ENCODE measurements around the gene DUSP3. TPM values are rescaled to one million over a fixed set of nuclear protein-coding genes. Genes with fewer than 3 reads are reported as not detected.

Gene DUSP3
- 10 to 100 TPM; 50.9 to 63.6 (median 60.3) TPM for polyA plus RNA-seq (ENCODE audit: insufficient read length in 4 of 4)

- DNase-seq (ENCODE audit: low read depth in 4 of 4, low spot score in 2 of 4): peak in 2 of 4 donors; percentile 78 to 89
These were observed at the start of gene DUSP3 for GRCh38 chr17:43778337-43779144. Gene DUSP3 (minus strand): TSS chr17:43778977. CDS start chr17:43778924, 53 bp downstream.

GRCh38 chr17:43827596-43827995 lies 48.8 kb upstream of the DUSP3 start:
- no peak for DNase-seq (ENCODE audit: low read depth in 4 of 4, low spot score in 2 of 4)

DNA sequence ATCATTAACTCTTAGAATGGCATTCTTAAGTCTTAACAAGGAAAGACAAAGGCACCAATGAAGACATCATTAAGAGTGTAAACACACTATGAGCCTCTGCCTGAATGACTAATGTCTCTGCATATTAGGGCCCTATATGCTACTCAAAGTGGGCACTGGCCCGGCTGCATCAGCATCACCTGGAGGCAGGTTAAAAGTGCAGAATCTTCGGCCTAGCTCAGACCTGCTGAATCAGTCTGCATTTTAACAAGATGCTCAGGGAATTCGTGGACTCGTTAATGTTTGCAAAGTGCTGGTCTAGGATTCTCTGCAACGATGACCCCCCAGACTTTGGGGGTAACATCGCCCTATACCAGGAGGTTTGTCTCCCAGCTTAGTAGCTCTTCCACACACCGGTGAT lies 47.4 kb upstream of the DUSP3 start:
- DNase-seq (ENCODE audit: low read depth in 4 of 4, low spot score in 2 of 4): no peak

GRCh38 chr17:43825567-43825966 lies 46.8 kb upstream of the DUSP3 start:
- no peak for DNase-seq (ENCODE audit: low read depth in 4 of 4, low spot score in 2 of 4)

GRCh38 chr17:43823350-43824084 lies 44.7 kb upstream of the DUSP3 start:
- no peak for DNase-seq (ENCODE audit: low read depth in 4 of 4, low spot score in 2 of 4)

- no peak for DNase-seq (ENCODE audit: low read depth in 4 of 4, low spot score in 2 of 4)
These were observed 43.9 kb upstream of the DUSP3 start for GRCh38 chr17:43822570-43823190.

DNA sequence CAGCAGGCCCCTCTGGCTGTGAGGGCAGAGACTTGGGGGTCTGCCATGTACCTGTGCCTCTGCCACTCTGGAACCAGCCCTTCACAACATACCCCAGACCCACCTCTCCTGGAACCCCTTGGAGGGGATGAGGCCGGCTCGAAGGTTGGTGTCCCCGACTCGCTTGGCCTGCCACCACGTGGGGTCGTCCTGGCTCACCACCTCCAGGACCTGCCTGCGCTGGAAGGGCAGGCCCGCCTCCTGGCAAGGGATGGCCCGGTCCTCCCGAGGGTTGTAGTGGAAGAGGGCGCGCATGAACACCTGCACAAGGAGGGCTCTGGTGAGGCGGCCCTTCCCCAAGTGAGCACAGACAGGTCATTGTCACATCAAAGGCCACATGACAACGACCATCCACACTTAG lies 42.0 kb upstream of the DUSP3 start:
- DNase-seq (ENCODE audit: low read depth in 4 of 4, low spot score in 2 of 4): no peak

GRCh38 chr17:43818966-43819365 lies 40.2 kb upstream of the DUSP3 start:
- DNase-seq (ENCODE audit: low read depth in 4 of 4, low spot score in 2 of 4): no peak

GRCh38 chr17:43817826-43818225 lies 39.0 kb upstream of the DUSP3 start:
- DNase-seq (ENCODE audit: low read depth in 4 of 4, low spot score in 2 of 4): no peak

GRCh38 chr17:43816336-43817320 lies 37.9 kb upstream of the DUSP3 start:
- no peak for DNase-seq (ENCODE audit: low read depth in 4 of 4, low spot score in 2 of 4)

GRCh38 chr17:43814714-43815113 lies 35.9 kb upstream of the DUSP3 start:
- DNase-seq (ENCODE audit: low read depth in 4 of 4, low spot score in 2 of 4): no peak

GRCh38 chr17:43814026-43814425 lies 35.2 kb upstream of the DUSP3 start:
- no peak for DNase-seq (ENCODE audit: low read depth in 4 of 4, low spot score in 2 of 4)

GRCh38 chr17:43813386-43813785 lies 34.6 kb upstream of the DUSP3 start:
- no peak for DNase-seq (ENCODE audit: low read depth in 4 of 4, low spot score in 2 of 4)

GRCh38 chr17:43812396-43813265 lies 33.9 kb upstream of the DUSP3 start:
- no peak for DNase-seq (ENCODE audit: low read depth in 4 of 4, low spot score in 2 of 4)

- DNase-seq (ENCODE audit: low read depth in 4 of 4, low spot score in 2 of 4): no peak
These were observed 32.0 kb upstream of the DUSP3 start for GRCh38 chr17:43810823-43811222.

DNA sequence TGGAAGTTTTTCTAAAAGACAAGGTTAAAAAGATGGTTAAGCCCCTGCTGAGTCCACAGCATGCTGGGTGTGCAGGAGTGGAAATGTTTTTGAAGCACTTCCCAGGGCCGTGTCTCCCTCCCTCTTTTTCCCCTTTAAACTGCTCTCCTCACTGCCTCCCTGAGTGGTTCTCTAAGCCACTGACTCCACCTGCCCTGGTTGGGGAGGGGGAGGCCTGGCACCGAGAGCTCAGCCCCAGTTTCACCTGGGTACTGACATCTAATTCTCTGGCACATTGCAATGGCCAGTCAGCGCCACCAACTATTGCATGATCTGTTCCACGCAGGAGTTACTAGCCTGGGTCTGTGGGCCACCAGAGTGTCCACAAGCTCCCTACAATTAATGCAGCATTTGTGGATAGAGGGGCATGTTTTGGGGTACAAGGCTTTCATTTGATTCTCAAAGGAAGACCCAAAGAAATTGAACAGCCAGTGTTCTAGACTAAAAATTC lies 31.5 kb upstream of the DUSP3 start:
- DNase-seq (ENCODE audit: low read depth in 4 of 4, low spot score in 2 of 4): no peak

DNA sequence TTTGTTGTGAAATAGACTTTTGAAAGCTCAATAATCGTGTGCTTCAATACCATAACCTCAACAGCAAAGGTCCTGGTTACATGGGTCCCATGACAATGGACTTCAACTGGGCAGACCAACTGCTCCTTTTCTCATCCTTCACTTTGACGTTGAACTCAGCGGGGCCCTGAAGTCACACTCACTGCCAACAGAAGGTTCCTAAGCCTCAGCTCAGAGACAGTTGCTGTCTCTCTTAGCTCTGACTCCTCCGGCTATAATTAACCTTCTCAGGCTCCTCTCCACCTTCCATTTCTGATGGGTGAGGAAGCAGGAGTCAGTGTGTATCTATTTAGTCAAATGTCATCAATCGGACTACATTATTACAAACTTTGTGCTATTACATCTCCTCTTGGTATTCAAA lies 30.3 kb upstream of the DUSP3 start:
- DNase-seq (ENCODE audit: low read depth in 4 of 4, low spot score in 2 of 4): no peak

GRCh38 chr17:43808076-43808475 lies 29.3 kb upstream of the DUSP3 start:
- no peak for DNase-seq (ENCODE audit: low read depth in 4 of 4, low spot score in 2 of 4)

GRCh38 chr17:43805117-43805516 lies 26.3 kb upstream of the DUSP3 start:
- DNase-seq (ENCODE audit: low read depth in 4 of 4, low spot score in 2 of 4): no peak

All from left renal cortex interstitium (tissue), 4 donors.